ENCODE measurements around the gene KY.

Gene KY

GRCh38 chr3:134667956-134668355 lies 17.1 kb upstream of the KY start:
- DNase-seq (ENCODE audit: low spot score) = no peak

- no peak for DNase-seq (ENCODE audit: low spot score)
Measured at GRCh38 chr3:134667406-134667805, 16.6 kb upstream of the KY start.

GRCh38 chr3:134666885-134667284 lies 16.1 kb upstream of the KY start:
- DNase-seq (ENCODE audit: low spot score) = no peak

GRCh38 chr3:134666466-134666865 lies 15.6 kb upstream of the KY start:
- peak; percentile 63 for DNase-seq (ENCODE audit: low spot score)

GRCh38 chr3:134666052-134666451 lies 15.2 kb upstream of the KY start:
- DNase-seq (ENCODE audit: low spot score) = no peak

- DNase-seq (ENCODE audit: low spot score) = no peak
Measured at GRCh38 chr3:134665243-134665642, 14.4 kb upstream of the KY start.

- DNase-seq (ENCODE audit: low spot score) = peak; percentile 76
Measured at GRCh38 chr3:134663721-134664456, 13.1 kb upstream of the KY start.

- no peak for DNase-seq (ENCODE audit: low spot score)
Measured at GRCh38 chr3:134660046-134660441, 9.2 kb upstream of the KY start.

- DNase-seq (ENCODE audit: low spot score) = no peak
Measured at GRCh38 chr3:134659391-134660045, 8.7 kb upstream of the KY start.

GRCh38 chr3:134658555-134658954 lies 7.7 kb upstream of the KY start:
- no peak for DNase-seq (ENCODE audit: low spot score)

GRCh38 chr3:134656211-134656800 lies 5.5 kb upstream of the KY start:
- no peak for DNase-seq (ENCODE audit: low spot score)

- DNase-seq (ENCODE audit: low spot score) = no peak
Measured at GRCh38 chr3:134655706-134656105, 4.9 kb upstream of the KY start.

- no peak for DNase-seq (ENCODE audit: low spot score)
Measured at GRCh38 chr3:134654031-134654430, 3.2 kb upstream of the KY start.

- no peak for DNase-seq (ENCODE audit: low spot score)
Measured at GRCh38 chr3:134652886-134653630, 2.2 kb upstream of the KY start.

GRCh38 chr3:134652409-134652831 lies 1.6 kb upstream of the KY start:
- peak; percentile 95 for DNase-seq (ENCODE audit: low spot score)

GRCh38 chr3:134651347-134652041 lies 672 bp upstream of the KY start:
- peak; percentile 72 for DNase-seq (ENCODE audit: low spot score)

- DNase-seq (ENCODE audit: low spot score) = no peak
Measured at GRCh38 chr3:134649106-134649705, 1.6 kb downstream of the KY start.

- no peak for DNase-seq (ENCODE audit: low spot score)
Measured at GRCh38 chr3:134647902-134648760, 2.7 kb downstream of the KY start.

- DNase-seq (ENCODE audit: low spot score) = no peak
Measured at GRCh38 chr3:134646086-134646485, 4.7 kb downstream of the KY start.

GRCh38 chr3:134645515-134645914 lies 5.3 kb downstream of the KY start:
- DNase-seq (ENCODE audit: low spot score) = no peak
